GM23338 (cell line): ENCODE data around the gene ABCA13.

Experiments used
- CREB1 ChIP-seq: fragments of 250-450 bp; sonication (Bioruptor Pico); IDR thresholded peaks from 2 replicates; pipeline ENCODE4 v1.5.0; 2020; ENCODE audit warnings: low read depth, mild to moderate bottlenecking, moderate library complexity
- EZH2 ChIP-seq: fragments of 200-600 bp; sonication (generic); IDR thresholded peaks from one replicate; pipeline ENCODE4 v1.8.0; 2017; ENCODE audit warnings: antibody characterized with exemption, mild to moderate bottlenecking, low read depth; ENCODE audit not compliant: unreplicated experiment
- EZH2phosphoT487 ChIP-seq: fragments of 200-600 bp; sonication (generic); IDR thresholded peaks from one replicate; pipeline ENCODE4 v1.8.1; 2018; ENCODE audit warnings: antibody characterized with exemption; ENCODE audit not compliant: unreplicated experiment
- JUNB ChIP-seq: IDR thresholded peaks from one replicate; pipeline ENCODE4 v1.6.1; 2016; ENCODE audit warnings: antibody characterized with exemption; ENCODE audit not compliant: unreplicated experiment
- NANOG ChIP-seq: IDR thresholded peaks from 2 replicates; pipeline ENCODE4 v1.6.1; 2016; ENCODE audit warnings: antibody characterized with exemption, borderline replicate concordance
- POLR2AphosphoS5 ChIP-seq: IDR thresholded peaks from 2 replicates; pipeline ENCODE4 v1.6.1; 2016; ENCODE audit warnings: antibody characterized with exemption, low read depth
- ZNF114 ChIP-seq: fragments of 250-450 bp; sonication (Bioruptor Pico); IDR thresholded peaks from 2 replicates; pipeline ENCODE4 v1.5.0; 2020; ENCODE audit warnings: mild to moderate bottlenecking, moderate library complexity
- TF ChIP-seq, protein P1 (sequence below), 2 experiments: fragments of 200-600 bp in 1 of 2; sonication (generic) in 1 of 2; conservative IDR thresholded peaks; 2 replicates each; pipeline versions ENCODE4 v1.5.1 to v1.6.1; 2016 to 2017; ENCODE audit warnings: antibody characterized with exemption in 2 of 2, low read depth in 2 of 2, mild to moderate bottlenecking in 2 of 2, moderate library complexity in 1 of 2
- TF ChIP-seq, protein P2 (sequence below): fragments of 250-450 bp; sonication (Bioruptor Pico); IDR thresholded peaks from 2 replicates; pipeline ENCODE4 v1.5.0; 2020; ENCODE audit warnings: mild to moderate bottlenecking, moderate library complexity
- TF ChIP-seq, protein P3 (sequence below): IDR thresholded peaks from one replicate; pipeline ENCODE4 v1.6.1; 2018; ENCODE audit warnings: antibody characterized with exemption; ENCODE audit not compliant: unreplicated experiment

DNA sequence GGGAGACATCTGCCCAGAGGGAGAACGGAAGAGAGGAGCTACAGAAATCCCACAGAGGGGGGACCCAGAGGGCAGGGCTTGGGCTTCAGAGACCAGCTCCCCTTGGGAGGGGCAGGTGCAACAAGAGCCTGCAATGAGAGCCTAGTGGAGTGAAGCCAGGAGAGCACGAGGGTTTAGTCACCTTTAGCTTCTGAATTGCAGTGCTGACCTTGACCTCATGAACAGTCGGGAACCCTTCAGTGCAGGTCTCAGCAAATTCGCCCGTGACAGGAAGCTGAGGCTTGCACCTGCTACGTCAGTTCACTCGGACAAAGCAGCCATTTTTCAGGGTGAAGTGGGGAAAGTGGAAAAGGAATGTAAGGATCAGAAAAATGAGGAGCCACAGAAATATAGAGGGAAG lies 446.2 kb downstream of the ABCA13 start:
- TF ChIP-seq EZH2 (no peak), POLR2AphosphoS5 (no peak), EZH2phosphoT487 (no peak), JUNB (no peak), CREB1 (no peak), ZNF114 (CRISPR knock-in tag) (no peak), NANOG (no peak)
- TF ChIP-seq, protein P1, sequence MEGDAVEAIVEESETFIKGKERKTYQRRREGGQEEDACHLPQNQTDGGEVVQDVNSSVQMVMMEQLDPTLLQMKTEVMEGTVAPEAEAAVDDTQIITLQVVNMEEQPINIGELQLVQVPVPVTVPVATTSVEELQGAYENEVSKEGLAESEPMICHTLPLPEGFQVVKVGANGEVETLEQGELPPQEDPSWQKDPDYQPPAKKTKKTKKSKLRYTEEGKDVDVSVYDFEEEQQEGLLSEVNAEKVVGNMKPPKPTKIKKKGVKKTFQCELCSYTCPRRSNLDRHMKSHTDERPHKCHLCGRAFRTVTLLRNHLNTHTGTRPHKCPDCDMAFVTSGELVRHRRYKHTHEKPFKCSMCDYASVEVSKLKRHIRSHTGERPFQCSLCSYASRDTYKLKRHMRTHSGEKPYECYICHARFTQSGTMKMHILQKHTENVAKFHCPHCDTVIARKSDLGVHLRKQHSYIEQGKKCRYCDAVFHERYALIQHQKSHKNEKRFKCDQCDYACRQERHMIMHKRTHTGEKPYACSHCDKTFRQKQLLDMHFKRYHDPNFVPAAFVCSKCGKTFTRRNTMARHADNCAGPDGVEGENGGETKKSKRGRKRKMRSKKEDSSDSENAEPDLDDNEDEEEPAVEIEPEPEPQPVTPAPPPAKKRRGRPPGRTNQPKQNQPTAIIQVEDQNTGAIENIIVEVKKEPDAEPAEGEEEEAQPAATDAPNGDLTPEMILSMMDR (conservative IDR thresholded peaks at IDR 0.05; ENCODE audit: low read depth in 2 of 2) = no peak
- TF ChIP-seq, protein P2, sequence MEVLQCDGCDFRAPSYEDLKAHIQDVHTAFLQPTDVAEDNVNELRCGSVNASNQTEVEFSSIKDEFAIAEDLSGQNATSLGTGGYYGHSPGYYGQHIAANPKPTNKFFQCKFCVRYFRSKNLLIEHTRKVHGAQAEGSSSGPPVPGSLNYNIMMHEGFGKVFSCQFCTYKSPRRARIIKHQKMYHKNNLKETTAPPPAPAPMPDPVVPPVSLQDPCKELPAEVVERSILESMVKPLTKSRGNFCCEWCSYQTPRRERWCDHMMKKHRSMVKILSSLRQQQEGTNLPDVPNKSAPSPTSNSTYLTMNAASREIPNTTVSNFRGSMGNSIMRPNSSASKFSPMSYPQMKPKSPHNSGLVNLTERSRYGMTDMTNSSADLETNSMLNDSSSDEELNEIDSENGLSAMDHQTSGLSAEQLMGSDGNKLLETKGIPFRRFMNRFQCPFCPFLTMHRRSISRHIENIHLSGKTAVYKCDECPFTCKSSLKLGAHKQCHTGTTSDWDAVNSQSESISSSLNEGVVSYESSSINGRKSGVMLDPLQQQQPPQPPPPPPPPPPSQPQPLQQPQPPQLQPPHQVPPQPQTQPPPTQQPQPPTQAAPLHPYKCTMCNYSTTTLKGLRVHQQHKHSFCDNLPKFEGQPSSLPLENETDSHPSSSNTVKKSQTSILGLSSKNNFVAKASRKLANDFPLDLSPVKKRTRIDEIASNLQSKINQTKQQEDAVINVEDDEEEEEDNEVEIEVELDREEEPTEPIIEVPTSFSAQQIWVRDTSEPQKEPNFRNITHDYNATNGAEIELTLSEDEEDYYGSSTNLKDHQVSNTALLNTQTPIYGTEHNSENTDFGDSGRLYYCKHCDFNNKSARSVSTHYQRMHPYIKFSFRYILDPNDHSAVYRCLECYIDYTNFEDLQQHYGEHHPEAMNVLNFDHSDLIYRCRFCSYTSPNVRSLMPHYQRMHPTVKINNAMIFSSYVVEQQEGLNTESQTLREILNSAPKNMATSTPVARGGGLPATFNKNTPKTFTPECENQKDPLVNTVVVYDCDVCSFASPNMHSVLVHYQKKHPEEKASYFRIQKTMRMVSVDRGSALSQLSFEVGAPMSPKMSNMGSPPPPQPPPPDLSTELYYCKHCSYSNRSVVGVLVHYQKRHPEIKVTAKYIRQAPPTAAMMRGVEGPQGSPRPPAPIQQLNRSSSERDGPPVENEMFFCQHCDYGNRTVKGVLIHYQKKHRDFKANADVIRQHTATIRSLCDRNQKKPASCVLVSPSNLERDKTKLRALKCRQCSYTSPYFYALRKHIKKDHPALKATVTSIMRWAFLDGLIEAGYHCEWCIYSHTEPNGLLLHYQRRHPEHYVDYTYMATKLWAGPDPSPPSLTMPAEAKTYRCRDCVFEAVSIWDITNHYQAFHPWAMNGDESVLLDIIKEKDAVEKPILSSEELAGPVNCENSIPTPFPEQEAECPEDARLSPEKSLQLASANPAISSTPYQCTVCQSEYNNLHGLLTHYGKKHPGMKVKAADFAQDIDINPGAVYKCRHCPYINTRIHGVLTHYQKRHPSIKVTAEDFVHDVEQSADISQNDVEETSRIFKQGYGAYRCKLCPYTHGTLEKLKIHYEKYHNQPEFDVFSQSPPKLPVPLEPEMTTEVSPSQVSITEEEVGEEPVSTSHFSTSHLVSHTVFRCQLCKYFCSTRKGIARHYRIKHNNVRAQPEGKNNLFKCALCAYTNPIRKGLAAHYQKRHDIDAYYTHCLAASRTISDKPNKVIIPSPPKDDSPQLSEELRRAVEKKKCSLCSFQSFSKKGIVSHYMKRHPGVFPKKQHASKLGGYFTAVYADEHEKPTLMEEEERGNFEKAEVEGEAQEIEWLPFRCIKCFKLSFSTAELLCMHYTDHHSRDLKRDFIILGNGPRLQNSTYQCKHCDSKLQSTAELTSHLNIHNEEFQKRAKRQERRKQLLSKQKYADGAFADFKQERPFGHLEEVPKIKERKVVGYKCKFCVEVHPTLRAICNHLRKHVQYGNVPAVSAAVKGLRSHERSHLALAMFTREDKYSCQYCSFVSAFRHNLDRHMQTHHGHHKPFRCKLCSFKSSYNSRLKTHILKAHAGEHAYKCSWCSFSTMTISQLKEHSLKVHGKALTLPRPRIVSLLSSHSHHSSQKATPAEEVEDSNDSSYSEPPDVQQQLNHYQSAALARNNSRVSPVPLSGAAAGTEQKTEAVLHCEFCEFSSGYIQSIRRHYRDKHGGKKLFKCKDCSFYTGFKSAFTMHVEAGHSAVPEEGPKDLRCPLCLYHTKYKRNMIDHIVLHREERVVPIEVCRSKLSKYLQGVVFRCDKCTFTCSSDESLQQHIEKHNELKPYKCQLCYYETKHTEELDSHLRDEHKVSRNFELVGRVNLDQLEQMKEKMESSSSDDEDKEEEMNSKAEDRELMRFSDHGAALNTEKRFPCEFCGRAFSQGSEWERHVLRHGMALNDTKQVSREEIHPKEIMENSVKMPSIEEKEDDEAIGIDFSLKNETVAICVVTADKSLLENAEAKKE = no peak
- TF ChIP-seq, protein P3, sequence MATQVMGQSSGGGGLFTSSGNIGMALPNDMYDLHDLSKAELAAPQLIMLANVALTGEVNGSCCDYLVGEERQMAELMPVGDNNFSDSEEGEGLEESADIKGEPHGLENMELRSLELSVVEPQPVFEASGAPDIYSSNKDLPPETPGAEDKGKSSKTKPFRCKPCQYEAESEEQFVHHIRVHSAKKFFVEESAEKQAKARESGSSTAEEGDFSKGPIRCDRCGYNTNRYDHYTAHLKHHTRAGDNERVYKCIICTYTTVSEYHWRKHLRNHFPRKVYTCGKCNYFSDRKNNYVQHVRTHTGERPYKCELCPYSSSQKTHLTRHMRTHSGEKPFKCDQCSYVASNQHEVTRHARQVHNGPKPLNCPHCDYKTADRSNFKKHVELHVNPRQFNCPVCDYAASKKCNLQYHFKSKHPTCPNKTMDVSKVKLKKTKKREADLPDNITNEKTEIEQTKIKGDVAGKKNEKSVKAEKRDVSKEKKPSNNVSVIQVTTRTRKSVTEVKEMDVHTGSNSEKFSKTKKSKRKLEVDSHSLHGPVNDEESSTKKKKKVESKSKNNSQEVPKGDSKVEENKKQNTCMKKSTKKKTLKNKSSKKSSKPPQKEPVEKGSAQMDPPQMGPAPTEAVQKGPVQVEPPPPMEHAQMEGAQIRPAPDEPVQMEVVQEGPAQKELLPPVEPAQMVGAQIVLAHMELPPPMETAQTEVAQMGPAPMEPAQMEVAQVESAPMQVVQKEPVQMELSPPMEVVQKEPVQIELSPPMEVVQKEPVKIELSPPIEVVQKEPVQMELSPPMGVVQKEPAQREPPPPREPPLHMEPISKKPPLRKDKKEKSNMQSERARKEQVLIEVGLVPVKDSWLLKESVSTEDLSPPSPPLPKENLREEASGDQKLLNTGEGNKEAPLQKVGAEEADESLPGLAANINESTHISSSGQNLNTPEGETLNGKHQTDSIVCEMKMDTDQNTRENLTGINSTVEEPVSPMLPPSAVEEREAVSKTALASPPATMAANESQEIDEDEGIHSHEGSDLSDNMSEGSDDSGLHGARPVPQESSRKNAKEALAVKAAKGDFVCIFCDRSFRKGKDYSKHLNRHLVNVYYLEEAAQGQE = no peak
